Loucy (cell line): ENCODE results near the gene SATB2.

Experiments used
- CTCF ChIP-seq: fragments of 200-600 bp; sonication (generic); conservative IDR thresholded peaks from 2 replicates; pipeline ENCODE4 v1.5.1; 2014; ENCODE audit warnings: mild to moderate bottlenecking, antibody characterized with exemption, low read length
- EZH2phosphoT487 ChIP-seq: fragments of 200-600 bp; IDR thresholded peaks from 2 replicates; pipeline ENCODE4 v1.6.1; 2018; ENCODE audit warnings: antibody characterized with exemption, mild to moderate bottlenecking, moderate library complexity, borderline replicate concordance

- TF ChIP-seq CTCF (no peak), EZH2phosphoT487 (no peak)
Measured at GRCh38 chr2:199335502-199335901, 122.2 kb downstream of the SATB2 start.
